IPS-NIHi7 (cell line): ENCODE data around the gene OR12D3.
"Not testable (repeated sequence)": the region's sequence is repeated elsewhere in the genome, so short reads cannot be mapped to it uniquely, and the experiment has no call there.

ENCODE experiments used
- DNase-seq: peaks from one replicate; pipeline ENCODE4 v3.0.0; 2012; ENCODE audit warnings: mixed read lengths; ENCODE audit errors: extremely low spot score

The OR12D3 gene, protein sequence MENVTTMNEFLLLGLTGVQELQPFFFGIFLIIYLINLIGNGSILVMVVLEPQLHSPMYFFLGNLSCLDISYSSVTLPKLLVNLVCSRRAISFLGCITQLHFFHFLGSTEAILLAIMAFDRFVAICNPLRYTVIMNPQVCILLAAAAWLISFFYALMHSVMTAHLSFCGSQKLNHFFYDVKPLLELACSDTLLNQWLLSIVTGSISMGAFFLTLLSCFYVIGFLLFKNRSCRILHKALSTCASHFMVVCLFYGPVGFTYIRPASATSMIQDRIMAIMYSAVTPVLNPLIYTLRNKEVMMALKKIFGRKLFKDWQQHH

DNA sequence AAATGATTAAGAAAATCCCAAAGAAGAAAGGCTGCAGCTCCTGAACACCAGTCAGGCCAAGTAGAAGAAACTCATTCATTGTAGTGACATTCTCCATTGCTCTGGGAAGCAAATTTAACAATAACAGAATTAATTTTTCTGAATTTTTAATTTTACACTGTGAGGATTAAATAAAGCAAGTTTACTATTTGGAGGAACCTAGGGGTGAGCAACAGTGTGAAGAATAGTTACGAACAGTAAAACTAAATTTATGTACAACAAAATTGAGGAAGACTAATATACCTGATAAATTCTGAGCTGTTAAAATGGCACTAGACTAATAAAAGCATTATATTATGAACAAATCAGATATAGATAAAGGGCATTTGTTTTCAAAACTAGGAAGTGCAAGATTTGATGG, at the start of gene OR12D3:
Gene OR12D3, minus strand, starts transcription at position 101 of the 400 bp plus-strand sequence. Its CDS starts 4 bp downstream, at position 97.
- DNase-seq = no peak

DNA sequence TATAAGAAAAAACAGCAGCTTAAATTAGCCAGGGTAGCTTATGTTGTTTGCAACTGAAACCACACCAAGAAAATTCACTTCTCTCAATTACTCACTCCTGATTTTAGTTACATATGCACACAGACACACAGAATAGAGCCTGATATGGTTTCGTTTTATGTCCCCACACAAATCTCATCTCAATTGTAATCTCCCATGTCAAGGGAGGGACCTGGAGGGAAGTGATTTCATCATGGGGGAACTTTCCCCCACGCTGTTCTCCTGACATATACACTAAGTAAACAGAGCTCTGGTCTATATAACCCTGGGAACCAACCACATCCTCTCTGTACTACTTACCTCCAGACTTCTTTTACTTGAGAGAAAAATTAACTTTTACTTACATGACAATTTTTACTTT, 49.5 kb upstream of the OR12D3 start:
- DNase-seq = no peak

DNA sequence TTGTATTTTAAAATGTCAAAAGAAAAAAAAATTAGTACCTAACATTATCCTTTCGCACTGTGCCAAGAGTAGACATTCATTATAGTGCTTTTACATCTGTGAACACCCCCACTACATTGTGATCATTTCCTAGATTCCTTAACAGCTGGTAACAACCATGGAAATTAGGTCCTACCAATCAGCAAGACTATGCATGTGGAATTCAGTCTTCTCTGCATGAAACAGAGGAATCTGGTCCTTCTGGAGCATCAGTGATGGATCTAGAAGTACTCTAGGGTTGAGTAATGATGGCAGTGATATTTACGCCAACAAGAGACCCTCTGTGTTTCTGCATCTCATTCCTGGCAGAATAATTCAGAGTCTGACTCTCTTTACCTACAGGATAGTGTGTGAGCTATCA, 49.1 kb upstream of the OR12D3 start:
- no peak for DNase-seq

DNA sequence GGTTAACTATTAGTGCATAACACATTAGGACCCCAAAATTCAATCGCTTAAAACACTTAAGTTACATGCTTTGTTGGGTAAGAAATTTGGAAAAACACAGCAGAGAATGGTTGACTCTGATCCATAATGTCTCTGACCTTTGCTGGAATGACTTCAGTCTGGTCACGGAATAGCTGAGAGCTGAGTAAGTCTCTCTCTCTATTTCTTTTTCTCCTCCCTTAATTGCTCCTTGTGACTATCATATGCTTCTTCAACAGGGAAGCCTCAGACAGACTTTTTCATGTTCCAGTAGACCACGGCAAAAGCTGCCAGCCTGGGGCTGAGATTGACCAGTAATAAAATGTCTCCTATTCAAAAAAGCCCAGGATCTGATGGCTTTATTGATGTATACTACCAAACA, 44.4 kb upstream of the OR12D3 start:
- no peak for DNase-seq

DNA sequence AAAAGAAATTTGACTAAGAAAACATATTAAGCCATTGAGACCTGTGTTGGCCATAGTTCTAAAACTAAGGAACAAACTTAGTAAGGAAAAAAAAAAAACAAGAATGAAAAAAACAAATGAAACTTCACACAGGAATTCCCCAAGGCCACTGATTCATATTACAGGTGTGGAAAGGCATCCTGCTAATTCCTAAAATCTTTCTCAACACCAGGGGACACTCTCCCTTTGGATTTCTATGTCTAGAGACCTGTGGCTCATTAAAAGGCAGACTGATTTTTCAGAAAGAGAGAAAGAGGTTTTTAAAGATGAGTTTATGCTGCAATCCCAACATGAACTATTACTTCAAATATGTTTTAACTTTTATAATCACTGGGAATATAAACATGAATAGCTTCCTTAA, 39.5 kb upstream of the OR12D3 start, which contains the start of gene OR12D1:
Gene OR12D1, plus strand, starts transcription at position 341 of the 400 bp plus-strand sequence.
- peak; percentile 17 for DNase-seq

DNA sequence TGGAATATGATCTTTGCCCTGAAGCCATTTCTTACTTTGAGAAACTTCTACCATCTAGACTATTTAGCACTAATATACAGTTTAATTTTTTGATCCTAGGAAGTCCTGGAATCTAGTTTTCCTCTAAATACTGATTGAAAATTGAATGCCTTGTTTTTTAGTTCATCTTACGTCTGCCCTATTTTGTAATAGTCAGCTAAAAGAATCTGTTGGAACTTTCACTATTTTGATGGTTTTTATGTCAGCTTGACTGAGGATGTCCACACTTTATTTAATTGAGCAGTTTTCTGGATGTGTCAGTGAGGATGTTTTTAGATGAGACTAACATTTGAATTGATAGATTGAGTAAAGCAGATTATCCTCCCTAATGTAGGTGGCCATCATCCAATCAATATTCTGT, 28.7 kb upstream of the OR12D3 start:
- no peak for DNase-seq

DNA sequence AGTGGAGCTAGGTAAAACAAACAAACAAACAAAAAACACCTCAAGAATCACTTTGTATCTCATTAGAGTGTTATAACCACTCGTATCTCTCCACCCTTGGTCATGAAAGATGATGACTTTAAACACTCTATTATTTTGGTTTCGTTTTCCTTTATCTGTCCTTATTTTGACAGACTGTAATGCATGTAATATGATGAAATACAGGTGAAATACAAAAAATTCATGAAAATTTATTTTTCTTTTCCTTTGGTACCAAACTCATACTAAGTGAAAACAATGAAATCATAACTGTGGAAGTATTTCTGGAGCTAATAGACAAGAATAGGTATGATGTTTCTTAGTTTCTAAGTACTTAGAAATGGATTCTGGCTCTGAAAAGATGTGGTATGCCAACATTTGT, 24.4 kb upstream of the OR12D3 start:
- DNase-seq = no peak

DNA sequence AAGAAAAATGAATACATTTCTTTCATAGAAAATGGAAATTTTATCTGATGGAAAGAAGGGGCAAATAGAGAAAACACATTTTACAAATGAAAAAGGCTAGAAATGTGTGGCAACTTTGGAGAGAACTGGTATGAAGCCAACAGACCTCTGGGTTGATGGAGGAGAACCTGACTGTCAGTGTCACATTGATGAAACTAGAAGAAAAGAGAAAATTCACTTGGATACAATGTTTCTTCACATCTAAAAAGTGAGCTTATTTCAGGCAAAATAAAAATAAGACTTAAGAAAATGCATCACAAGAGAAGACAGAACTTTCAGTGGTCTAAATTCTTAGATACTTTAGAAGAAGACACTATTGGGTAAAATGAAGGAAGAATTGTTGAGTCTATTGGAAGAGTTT, 20.2 kb upstream of the OR12D3 start, which contains the start of gene OR12D2:
Gene OR12D2, plus strand, starts transcription at position 301 of the 400 bp plus-strand sequence. CDS start 1,069 bp downstream, outside the sequence.
- DNase-seq = no peak

DNA sequence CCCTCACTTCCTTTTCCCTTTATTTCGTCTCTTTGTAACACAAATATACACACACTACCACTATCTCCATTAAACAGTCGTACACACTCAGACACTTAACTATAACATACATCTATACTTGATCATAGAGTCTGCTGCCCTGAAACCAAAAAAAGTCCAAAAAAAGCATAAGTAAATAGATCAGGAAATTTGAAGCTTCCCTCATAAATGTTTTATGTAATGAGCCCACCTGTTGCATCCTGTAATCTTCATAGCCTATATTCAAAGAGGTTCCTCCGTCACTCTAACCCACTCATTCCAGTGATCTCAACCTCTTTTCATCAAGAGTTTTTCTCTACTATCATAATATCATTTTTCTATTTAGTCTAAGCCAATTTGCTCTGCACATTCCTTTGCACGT, 13.4 kb upstream of the OR12D3 start:
- DNase-seq = no peak

DNA sequence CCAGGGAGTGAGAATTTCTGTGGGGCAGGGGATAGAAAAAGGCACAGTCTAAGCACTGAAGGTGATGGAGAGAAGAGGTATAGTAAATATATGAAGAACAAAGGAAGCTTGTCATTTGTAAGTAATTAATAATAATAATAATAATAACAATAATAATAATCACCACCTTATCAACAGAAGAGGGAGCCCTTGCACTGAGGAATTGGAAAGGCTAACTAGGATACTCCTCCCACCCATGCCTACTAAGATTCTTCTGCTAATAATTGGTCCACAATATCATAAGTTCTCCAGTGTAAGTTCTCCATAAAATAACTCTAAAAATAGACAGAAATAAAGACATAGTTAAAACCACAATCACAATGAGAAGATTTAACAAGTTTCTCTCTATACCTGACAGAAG, 912 bp upstream of the OR12D3 start:
- peak; percentile 18 for DNase-seq

DNA sequence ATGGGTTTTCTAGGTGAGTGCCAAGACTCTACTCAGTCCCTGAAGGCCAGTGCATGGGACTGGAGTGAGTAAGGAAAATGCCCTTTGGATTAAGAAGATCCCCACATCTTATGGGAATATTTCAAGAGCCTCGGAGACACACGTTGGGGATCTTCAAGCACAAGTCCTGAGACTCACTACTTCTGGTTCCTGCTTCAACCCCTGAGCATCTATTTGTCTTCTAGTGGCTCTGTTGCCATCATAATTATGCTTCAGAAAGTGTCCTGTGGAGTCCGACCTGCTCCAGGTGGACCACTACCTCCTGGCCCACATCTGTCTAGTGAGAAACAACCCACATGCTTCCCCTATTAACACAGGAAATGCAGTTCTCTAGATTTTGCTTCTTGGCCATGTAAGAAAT, 6.3 kb downstream of the OR12D3 start, which contains the start of gene OR5V1:
Gene OR5V1, minus strand, starts transcription at position 101 of the 400 bp plus-strand sequence. CDS start 12,670 bp downstream, outside the sequence.
- DNase-seq = no peak

DNA sequence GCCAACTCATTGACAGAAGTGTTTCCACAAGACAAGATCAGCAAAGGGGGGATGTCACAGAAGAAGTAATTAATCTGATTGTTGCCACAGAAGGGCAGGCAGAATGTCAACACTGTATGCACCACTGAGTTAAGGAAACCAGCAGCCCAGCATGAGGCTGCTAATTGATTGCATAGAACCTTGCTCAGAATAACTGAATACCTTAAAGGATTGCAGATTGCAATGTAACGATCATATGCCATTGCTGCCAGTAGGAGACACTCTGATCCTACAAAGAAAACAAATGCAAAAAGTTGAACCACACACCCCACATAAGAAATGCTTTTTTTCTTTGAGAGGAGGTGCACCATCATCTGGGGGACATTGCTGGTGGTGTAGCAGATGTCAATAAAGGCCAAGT, 19.5 kb downstream of the OR12D3 start:
- peak; percentile 12 for DNase-seq

DNA sequence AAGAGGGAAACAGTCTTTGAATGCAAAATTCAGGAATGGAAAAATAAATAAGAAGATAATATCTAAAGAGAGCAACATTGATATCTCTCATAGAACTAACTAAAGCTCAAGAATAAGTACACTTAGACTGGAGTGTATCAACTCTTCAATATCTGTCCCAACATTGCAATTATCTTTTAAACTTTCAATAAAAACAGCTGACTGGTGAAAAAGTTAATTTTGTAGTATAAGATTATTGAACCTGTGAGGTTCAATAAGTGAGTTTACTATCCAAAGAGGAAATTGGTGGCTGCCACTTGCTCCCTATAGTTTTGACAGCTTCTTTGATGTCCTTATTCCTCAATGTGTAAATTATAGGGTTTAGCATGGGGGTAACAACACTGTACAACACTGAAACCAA, 20.1 kb downstream of the OR12D3 start:
- DNase-seq = no peak

DNA sequence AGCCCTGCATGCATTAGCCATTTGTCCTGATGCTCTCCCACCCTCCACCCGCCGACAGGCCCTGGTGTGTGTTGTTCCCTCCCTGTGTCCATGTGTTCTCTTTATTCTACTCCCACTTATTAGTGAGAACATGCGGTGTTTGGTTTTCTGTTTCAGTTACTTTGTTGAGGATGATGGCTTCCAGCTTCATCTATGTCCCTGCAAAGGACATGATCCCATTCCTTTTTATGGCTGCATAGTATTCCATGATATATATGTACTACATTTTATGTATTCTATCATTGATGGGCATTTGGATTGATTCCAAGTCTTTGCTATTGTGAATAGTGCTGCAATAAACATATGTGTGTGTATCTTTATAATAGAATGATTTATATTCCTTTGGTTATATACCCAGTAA, 25.7 kb downstream of the OR12D3 start:
- DNase-seq = not testable (repeated sequence)

DNA sequence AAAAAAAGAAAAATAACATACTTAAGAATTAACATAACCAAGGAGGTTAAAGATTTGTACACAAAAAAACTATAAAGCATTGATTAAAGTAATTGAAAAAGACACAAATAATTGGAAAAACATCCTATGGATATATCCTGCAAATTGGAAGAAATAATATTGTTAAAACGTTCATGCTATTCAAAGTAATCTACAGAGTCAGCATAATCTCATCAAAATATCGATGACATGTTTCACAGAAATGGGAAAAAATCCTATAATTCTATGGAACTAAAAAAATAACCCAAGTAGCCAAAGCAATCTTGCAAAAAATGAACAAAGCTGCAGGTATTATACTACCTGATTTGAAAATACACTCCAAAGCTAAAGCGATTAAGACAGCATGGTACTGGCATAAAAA, 29.7 kb downstream of the OR12D3 start:
- DNase-seq = no peak

DNA sequence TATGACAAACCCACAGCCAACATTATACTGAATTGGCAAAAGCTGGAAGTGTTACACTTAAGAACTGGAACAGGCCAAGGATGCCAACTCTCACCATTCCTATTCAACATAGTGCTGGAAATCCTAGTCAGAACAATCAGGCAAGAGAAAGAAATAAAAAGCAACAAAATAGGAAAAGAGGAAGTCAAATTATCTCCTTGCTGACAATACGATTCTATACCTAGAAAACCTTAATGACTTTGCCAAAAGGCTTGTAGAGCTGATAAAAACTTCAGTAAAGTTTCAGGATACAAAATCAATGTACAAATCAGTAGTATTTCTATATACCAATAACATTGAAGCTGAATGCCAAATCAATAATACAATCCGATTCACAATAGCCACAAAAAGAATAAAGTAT, 38.8 kb downstream of the OR12D3 start:
- no peak for DNase-seq

DNA sequence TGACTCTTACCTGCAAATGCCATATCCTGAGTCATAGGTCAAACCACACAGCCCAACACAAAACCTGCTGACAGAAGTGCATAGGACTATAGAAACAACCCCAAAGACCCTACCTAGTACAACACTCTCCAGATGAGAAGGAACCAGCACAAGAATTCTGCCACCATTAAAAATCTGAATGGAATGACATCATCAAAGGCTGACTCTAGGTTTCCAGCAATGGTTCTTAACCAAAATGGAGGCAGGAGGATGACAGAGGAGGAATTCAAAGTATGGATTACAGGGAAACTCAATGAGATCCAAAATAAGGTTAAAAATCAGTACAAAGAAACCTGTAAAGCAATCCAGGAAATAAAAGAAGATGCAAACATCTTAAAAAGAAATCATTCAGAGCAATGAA, 42.4 kb downstream of the OR12D3 start:
- no peak for DNase-seq

DNA sequence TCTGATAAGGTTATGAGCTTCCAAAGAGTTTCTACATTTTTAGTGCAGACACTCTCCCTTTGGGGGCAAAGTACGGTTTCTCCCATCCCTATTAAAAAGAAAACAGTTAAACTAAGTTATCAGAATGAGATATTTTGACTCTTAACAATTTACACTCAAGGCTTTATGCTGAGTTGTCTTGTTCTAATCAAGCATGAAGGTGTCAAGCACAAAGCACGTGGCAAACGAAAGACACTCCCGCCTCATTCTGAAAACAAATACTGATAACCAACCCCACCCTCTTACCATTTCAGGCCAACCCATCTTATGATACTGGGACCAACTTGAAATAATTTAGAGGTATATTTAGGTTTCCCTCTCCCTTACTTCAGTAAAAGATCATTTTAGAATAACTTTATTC, 49.3 kb downstream of the OR12D3 start:
- DNase-seq = no peak
